HG03064 (cell line): ENCODE results near the gene CTSO.
"Not testable (repeated sequence)": the region's sequence is repeated elsewhere in the genome, so short reads cannot be mapped to it uniquely, and the experiment has no call there.

Source experiments
- ATAC-seq: cut with Tn5 transposase; IDR thresholded peaks from one replicate; pipeline ENCODE4 v1.9.1; 2021; ENCODE audit warnings: low read depth; ENCODE audit not compliant: unreplicated experiment

CTSO gene

DNA sequence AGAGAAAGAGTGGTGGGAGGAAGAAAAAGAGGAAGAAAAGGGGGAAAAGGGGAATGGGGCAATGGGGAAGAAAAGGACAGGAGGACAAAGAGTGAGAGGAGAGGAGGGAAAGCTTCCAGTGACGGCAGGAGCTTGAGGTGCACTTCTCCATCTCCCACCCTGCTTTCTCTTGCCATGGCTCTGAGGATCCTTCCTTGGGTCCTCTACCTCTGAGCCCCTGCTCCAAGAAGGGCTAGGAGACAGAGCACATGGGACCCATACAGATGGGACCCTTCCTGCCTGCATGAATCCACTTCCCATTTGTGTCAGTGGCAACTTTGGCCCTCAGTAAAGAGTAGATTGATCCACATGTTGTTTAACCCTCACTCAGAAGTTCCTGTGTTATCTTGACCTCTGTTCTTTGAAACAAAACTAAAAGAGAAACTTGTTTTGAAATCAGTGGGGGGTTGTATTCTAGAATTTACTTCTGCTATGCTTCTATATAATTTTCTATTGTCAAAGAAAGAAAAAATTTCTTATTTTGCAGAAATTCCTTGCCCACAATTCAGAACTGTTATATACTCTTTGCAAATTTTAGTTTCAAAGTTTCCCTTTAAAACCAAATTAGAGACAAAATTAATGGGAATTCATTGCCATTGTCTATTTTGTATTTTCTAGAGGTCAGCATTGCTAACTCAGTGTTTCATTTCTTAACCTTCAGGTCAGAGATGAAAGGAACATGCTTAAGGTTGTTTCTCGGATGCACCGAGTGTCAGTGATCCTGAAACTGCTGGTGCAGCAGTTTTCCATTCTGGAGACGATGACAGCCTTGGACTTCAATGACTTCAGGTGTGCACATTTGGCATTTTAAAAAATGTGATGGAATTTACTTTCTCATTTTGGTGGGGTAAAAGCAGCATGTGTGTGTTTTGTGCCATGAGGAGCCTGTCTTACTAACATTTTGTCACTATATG lies 45.2 kb downstream of the CTSO start:
- ATAC-seq, result no peak

DNA sequence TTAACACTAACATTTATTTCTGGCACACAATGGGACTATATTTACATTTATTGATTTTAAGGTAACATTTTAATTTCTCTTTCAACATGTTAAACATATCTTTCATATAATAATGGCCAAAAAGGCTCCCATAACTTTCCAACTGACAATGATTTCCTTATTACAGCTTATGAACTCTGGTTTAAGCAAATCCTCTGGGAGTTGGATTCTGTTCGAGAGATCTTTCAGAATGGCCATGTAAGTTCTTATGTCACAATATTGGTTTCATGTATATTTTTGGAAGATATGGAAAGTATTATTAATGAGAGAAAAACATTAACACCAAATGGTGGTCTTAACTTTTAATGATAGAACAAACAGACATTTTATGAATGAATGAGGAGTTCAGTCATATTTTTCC lies 46.1 kb downstream of the CTSO start:
- no peak for ATAC-seq

DNA sequence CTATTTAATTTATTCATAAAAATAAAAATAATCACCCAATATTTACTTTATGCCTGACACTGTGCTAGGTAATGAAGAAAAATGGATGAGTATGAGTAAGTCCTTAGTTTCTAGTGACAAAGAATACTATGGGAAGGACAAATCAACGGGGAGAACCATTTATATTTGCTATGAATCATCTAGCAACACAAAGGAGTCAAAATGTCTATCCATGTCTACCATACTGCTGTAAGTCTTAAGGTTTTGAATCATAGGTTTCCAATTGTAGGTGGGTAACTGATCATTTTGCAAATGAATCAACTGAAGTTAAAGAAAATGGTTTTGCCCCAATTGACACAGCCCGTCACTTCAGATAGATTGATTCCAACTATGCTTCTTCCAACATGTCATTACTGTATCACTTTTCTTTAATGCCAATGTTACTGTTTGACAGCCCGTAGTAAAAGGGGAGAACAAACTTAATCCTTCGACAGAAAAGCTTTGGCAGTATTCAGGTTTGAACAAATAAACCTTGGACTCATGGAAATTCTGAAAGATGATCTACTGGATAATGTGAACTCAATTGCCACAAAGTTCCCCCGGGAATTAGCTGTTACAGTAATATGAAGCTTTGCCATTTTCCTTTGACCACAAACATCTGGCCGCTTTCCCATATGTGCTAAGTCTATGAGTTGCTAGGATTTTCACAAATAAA lies 47.0 kb downstream of the CTSO start:
- no peak for ATAC-seq

DNA sequence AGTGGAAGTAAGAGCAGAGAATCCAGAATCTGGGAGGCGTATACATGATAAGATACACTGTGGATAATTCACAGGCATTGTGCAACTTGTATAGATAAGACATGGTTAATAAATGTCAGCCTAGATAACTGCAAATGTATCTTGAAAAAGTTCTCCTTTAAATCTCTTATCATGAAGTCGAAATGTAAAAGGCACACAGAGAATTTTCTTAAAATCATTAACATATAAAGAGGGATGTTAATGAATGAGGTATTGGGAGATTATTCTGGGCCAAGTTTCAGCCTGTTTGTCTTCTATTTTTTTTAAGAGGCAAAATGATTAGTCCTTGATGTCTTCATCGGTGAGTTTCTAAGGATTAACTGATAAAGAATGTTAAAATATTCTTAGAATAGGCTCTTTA lies 49.3 kb downstream of the CTSO start:
- no peak for ATAC-seq

DNA sequence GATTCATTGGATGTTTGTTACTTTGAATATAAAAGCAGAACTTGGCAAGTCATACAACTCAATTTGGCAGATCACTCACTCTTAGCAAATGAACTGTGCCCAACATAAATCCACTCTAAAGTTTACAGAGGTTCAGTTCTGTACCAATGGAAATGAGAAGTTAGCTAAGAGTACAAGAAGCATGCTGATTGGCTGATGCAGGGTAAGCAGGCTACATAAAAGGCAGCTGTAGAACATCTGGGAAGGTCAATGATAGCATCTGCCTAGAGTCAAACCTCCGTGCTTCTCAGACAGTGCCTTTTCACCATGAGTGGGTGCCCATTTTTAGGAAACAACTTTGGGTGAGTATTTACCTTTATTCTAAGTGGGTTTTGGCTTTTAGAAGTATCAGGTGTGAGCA lies 50.2 kb downstream of the CTSO start, which contains the start of gene TDO2:
TDO2 (plus strand) TSS at position 244 of the 400 bp plus-strand sequence; CDS start at position 307, 63 bp downstream.
- no peak for ATAC-seq

- no peak for ATAC-seq
Observed at GRCh38 chr4:155901013-155901412, 52.7 kb downstream of the CTSO start.

DNA sequence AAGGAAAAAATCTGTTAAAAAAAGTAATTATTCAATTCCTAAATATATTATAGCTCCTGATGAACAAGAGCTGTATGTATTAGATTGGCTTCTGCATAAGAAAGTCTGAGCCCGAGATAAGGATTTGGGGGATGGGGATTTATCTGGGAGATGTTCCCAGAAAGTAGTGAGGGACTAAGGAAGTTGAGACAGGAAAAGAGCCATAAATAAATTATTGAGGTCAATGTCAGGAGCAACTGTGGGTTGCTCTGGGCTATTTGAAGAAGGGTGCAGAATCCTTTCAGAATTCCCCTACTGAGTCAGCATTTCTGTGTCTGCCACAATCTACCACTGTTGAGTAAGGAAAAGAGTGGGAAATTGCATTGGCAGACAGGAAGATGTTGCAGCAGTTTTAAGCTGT lies 53.3 kb downstream of the CTSO start:
- ATAC-seq, result no peak

DNA sequence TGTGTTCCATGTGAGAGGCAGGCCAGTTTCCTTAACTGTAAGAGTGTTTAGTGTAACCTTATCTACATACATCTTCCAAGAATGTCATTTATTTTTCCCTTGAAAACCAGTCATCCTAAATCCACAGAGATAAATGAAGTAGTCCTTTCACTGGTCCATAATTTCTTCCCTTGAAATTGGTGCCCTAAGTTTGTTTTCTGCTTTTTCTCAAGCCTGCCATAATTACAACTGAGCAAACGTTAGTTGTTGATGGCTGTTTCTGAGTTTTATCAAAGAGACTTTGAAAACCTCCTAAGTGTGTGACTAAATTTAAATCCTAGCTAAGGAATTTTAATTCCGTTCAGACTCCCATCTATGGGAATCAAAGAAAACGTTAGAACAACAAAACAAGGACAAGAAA lies 53.8 kb downstream of the CTSO start:
- ATAC-seq, result no peak

DNA sequence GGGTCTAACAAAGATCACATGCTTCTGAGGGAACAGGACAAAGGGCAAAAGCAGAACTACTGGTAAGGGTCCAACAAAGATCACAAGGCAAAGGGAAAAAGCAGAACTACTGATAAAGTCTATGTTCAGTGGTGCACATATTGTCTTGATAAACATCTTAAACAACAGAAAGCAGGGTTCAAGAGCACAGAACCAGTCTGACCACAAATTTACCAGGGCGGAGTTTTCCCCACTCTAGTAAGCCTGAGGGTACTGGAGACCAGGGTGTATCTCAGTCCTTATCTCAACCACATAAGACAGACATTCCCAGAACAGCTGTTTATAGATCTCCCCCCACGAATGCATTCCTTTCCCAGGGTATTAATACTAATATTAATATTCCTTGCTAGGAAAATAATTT lies 55.3 kb downstream of the CTSO start:
- ATAC-seq, result not testable (repeated sequence)

- ATAC-seq, result no peak
Observed at GRCh38 chr4:155891058-155891457, 62.6 kb downstream of the CTSO start.

- ATAC-seq, result no peak
Observed at GRCh38 chr4:155889946-155890345, 63.7 kb downstream of the CTSO start.

DNA sequence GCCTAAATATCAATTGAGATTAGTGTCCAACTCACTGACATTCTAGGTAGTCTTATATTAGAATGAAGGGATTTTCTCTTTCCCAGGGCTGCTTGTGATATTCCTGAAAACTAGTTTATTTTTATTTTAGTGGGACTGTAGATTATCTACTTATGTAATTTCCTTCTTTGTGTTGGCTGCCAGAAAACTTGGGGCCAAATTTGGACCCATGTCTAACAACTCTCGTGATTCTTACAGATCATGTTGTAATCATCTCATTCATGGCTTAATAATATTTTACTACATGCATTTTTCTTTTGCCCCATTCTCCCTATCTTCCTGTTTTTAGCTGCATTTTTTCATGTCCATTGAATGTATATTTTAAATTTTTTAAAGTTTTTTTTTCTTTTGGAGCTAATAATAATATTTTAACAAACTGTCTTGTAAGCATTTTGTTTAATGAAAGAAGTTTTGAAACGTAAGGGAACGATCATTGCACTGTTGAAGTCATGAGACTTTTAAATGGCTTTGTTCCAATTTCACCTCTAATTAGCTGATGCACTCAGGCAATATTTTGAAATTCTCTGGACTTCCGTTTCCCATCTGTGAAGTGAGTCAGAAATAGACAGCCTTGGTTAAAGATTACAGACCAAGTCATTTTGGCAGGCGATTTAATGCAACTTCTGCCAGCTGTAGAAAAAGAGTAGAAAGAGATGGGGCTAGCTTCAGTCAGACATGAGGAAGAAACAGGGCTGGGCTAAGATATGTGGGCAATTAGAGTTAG lies 64.5 kb downstream of the CTSO start:
- ATAC-seq, result peak; percentile 98

DNA sequence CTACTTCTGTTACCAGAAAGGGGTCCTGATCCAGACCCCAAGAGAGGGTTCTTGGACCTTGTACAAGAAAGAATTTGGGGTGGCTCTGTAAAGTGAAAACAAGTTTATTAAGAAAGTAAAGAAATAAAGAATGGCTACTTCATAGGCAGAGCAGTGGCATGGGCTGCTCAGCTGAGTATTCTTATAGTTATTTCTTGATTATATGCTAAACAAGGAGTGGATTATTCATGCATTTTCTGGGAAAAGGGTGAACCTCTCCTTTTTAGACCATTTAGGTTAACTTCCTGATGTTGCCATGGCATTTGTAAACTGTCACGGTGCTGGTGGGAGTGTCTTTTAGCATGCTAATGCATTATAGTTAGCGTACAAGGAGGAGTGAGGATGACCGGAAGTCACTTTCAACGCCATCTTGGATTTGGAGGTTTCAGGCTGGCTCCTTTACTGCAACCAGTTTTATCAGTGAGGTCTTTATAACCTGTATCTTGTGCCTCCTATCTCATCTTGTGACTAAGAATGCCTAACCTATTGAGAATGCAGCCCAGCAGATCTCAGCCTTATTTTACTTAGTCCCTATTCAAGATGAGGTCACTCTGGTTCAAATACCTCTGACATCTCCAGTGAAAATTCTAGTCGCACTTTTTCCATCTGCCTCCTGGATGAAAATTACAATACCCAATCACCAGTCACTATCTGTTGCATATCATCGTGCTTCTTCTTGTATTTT lies 65.7 kb downstream of the CTSO start:
- ATAC-seq, result no peak

DNA sequence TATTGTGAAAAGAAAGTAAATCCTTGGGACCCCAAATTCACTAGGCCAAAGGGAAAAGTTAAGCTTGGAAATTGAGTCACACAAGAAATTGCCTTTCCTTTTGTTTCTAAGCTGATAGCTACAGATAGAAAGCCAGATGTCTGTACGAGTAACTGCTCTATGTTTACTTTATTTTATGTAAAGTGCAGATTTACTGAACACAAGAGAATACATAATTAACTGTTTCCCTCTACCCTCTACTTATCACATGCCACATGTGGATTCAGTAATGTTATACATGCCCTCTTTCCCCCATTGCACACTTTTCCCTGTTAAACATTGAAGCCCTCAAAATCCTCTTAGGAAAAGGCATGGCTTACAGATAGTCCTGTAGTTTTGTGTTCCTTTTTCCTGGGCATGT lies 66.6 kb downstream of the CTSO start:
- no peak for ATAC-seq

DNA sequence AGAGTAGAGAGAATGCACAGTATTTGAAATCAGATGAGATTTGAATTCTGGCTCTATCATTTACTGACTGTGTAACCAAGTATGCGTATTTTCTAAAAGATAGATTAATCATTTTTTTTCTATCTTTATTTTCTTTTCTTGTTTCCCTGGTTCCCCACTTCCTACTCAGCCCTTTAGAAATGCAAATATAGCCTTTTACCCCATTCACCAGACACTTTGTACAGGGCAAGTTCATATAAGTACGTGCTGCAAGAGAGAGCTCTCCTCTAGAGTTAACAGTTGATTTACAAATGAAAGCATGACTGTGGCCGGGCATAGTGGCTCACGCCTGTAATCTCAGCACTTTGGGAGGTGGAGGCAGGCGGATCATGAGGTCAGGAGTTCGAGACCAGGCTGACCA lies 68.0 kb downstream of the CTSO start:
- ATAC-seq, result no peak

GRCh38 chr4:155883895-155884294 lies 69.8 kb downstream of the CTSO start:
- no peak for ATAC-seq

DNA sequence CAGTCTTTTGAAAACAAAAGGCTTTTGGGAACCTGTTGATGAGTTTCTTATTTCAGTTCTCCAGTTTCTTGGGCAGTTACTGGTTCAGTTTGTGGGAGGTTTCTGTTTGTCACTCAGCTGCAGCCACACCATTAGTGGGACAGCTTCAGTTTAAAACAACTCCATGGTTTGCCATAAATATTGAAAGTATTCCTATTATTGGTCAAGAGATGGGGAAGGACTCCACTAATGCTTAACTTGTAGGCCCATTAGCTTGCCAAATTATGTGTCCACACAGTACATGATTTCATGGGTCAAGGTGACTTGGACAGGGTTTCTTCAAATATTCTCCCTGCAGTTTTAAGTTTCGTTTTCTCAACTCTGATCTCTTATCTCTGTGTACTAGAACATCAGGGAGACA lies 72.1 kb downstream of the CTSO start:
- ATAC-seq, result no peak

DNA sequence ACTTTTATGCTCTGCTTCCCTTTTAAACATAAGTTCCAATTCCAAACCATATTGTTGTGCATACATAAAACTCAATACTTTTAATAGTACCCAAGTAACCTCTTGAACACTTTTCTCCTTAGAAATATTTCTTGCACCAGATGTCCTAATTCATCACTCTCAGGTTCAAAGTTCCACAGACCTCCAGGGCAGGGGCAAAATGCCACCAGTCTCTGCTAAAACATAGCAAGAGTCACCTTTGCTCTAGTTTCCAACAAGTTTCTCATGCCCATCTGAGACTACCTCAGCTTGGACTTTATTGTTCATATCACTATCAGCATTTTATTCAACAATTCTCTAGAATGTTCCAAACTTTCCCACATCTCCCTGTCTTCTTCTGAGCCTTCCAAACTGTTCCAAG lies 73.9 kb downstream of the CTSO start:
- ATAC-seq, result no peak

DNA sequence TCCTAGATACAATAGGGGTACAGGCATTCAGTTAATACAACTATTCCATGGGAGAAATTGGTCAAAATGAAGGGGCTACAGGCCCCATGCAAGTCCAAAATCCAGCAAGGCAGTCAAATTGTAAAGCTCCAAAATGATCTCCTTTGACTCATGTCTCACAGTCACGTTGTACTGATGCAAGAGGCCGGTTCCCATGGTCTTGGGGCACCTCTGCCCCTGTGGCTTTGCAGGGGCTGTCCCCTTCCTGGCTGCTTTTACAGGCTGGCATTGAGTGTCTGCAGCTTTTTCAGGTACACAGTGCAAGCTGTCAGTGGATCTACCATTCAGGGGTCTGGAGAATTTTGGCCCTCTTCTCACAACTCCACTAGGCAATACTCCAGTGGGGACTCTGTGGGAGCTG lies 75.1 kb downstream of the CTSO start:
- ATAC-seq, result no peak

DNA sequence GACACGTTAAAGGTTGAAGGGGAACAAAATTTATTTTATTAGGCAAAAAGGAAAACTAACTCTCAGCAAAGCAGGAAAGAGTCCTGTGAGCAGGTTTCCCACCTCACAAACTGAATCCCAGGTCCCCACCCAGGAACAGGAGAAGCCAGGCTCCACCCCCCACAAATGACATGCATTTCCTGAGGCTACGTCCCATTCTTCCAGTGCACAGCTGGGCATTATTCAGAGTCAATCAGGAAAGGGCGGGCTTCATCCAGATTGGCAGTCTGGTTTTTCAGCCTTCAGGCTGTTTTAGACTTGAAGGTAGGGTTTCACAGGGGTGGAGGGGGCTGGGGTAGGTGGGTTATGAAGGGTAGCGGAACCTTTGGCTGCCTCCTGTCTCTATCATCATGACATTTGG lies 75.7 kb downstream of the CTSO start:
- no peak for ATAC-seq
